Ovary (tissue), 3 donors: ENCODE results near the gene SLFN11.

Experiments used
- CTCF ChIP-seq, 3 donors: fragments of 450-650 bp in 2 of 3; fragments of 200-600 bp in 1 of 3; IDR thresholded peaks; one replicate each; pipeline versions ENCODE4 v1.5.1 to v1.8.0; 2016 to 2022; ENCODE audit warnings: antibody characterized with exemption in 3 of 3, mild to moderate bottlenecking in 1 of 3
- EP300 ChIP-seq: sonication (generic); formaldehyde crosslinking; IDR thresholded peaks from one replicate; pipeline ENCODE4 v1.6.1; 2017; ENCODE audit warnings: antibody characterized with exemption
- donor health status: DM: no; HTN: no; CAD: no.

- TF ChIP-seq CTCF (IDR thresholded peaks at IDR 0.05) (no peak), EP300 (no peak)
Measured at GRCh38 chr17:35337364-35337763, 36.1 kb downstream of the SLFN11 start.
